NOMO-1 (cell line): ENCODE measurements around the gene CDC20B.
"Not testable (repeated sequence)": the region's sequence is repeated elsewhere in the genome, so short reads cannot be mapped to it uniquely, and the experiment has no call there.

Source experiments
- DNase-seq, 2 experiments: peaks; one replicate each; lab custom pipeline; 2025; ENCODE audit not compliant: unreplicated experiment in 2 of 2; lab: John Stamatoyannopoulos, UW

The CDC20B gene

GRCh38 chr5:55160493-55161209 is 12.3 kb downstream of the CDC20B start:
- DNase-seq = no peak

GRCh38 chr5:55159763-55160492 is 13.0 kb downstream of the CDC20B start, which contains the start of gene GPX8:
Gene GPX8 (plus strand): TSS chr5:55160171. CDS start chr5:55160193, 22 bp downstream.
- peak; percentile 30 to 65 for DNase-seq

GRCh38 chr5:55154873-55155272 is 18.1 kb downstream of the CDC20B start:
- no peak for DNase-seq

GRCh38 chr5:55151923-55152842 is 20.8 kb downstream of the CDC20B start:
- no peak for DNase-seq

GRCh38 chr5:55149308-55149795 is 23.6 kb downstream of the CDC20B start:
- DNase-seq = no peak

- peak; percentile 84 to 89 for DNase-seq
Observed at GRCh38 chr5:55146543-55147151, 26.3 kb downstream of the CDC20B start.

- no peak for DNase-seq
Observed at GRCh38 chr5:55146080-55146479, 26.9 kb downstream of the CDC20B start.

- no peak for DNase-seq
Observed at GRCh38 chr5:55143624-55144023, 29.4 kb downstream of the CDC20B start.

GRCh38 chr5:55141945-55142690 is 30.9 kb downstream of the CDC20B start:
- DNase-seq = no peak

GRCh38 chr5:55140908-55141665 is 31.9 kb downstream of the CDC20B start:
- DNase-seq = no peak

GRCh38 chr5:55136521-55136920 is 36.5 kb downstream of the CDC20B start:
- no peak for DNase-seq

- DNase-seq = no peak
Observed at GRCh38 chr5:55134053-55134722, 38.8 kb downstream of the CDC20B start.

GRCh38 chr5:55123365-55123764 is 49.6 kb downstream of the CDC20B start:
- no peak for DNase-seq

GRCh38 chr5:55114061-55114460 is 58.9 kb downstream of the CDC20B start:
- no peak for DNase-seq

GRCh38 chr5:55113327-55113726 is 59.6 kb downstream of the CDC20B start:
- no peak for DNase-seq

- DNase-seq = no peak
Observed at GRCh38 chr5:55110217-55110616, 62.8 kb downstream of the CDC20B start.

- DNase-seq = no peak
Observed at GRCh38 chr5:55108661-55109060, 64.3 kb downstream of the CDC20B start.

- not testable (repeated sequence) for DNase-seq
Observed at GRCh38 chr5:55105976-55106375, 67.0 kb downstream of the CDC20B start.
